Ammon's horn (tissue), 1 donor: Measurements from ENCODE around the gene CELSR1.

Experiments
- DNase-seq: peaks from one replicate; pipeline ENCODE4 v3.0.0-alpha.2; 2016; ENCODE audit warnings: low spot score

The CELSR1 gene

GRCh38 chr22:46537225-46537945 is at the start of gene CELSR1:
Gene CELSR1, minus strand, starts transcription at chr22:46537620. Its CDS starts 450 bp downstream, at chr22:46537170.
- no peak for DNase-seq

- DNase-seq, result no peak
Observed at GRCh38 chr22:46587061-46587460, 49.6 kb upstream of the CELSR1 start.

- no peak for DNase-seq
Observed at GRCh38 chr22:46586531-46587011, 49.2 kb upstream of the CELSR1 start.

GRCh38 chr22:46586123-46586519 is 48.7 kb upstream of the CELSR1 start:
- DNase-seq, result no peak

GRCh38 chr22:46585340-46586122 is 48.1 kb upstream of the CELSR1 start:
- no peak for DNase-seq

- no peak for DNase-seq
Observed at GRCh38 chr22:46584081-46584921, 46.9 kb upstream of the CELSR1 start.

GRCh38 chr22:46583571-46583970 is 46.2 kb upstream of the CELSR1 start:
- DNase-seq, result no peak

- DNase-seq, result no peak
Observed at GRCh38 chr22:46582281-46582933, 45.0 kb upstream of the CELSR1 start.

GRCh38 chr22:46581538-46582244 is 44.3 kb upstream of the CELSR1 start:
- no peak for DNase-seq

- no peak for DNase-seq
Observed at GRCh38 chr22:46580940-46581537, 43.6 kb upstream of the CELSR1 start.

GRCh38 chr22:46579751-46580449 is 42.5 kb upstream of the CELSR1 start:
- no peak for DNase-seq

GRCh38 chr22:46578824-46579561 is 41.6 kb upstream of the CELSR1 start:
- no peak for DNase-seq

GRCh38 chr22:46578251-46578823 is 40.9 kb upstream of the CELSR1 start:
- no peak for DNase-seq

- DNase-seq, result no peak
Observed at GRCh38 chr22:46577368-46578249, 40.2 kb upstream of the CELSR1 start.

GRCh38 chr22:46576556-46577367 is 39.3 kb upstream of the CELSR1 start:
- DNase-seq, result peak; percentile 39

- DNase-seq, result no peak
Observed at GRCh38 chr22:46575911-46576555, 38.6 kb upstream of the CELSR1 start.
